Astrocyte (in vitro differentiated cells and primary cell): Measurements from ENCODE around the gene JPH3. TPM values are rescaled to one million over a fixed set of nuclear protein-coding genes. Genes with fewer than 3 reads are reported as not detected.

Source experiments
- DNase-seq: peaks from one replicate; pipeline ENCODE4 v3.0.0-alpha.2; 2010; ENCODE audit warnings: low read depth
- FAIRE-seq: peaks from 2 replicates; lab custom pipeline; 2011; peaks lifted over from hg19 to GRCh38; lab: Jason Lieb, UNC
- H2AFZ ChIP-seq: 2 replicates; pipeline ENCODE4 v1.6.0; 2012; ENCODE audit warnings: low read depth, low read length, inconsistent platforms
- H3K27ac ChIP-seq: 2 replicates; pipeline ENCODE4 v1.5.1; 2011; ENCODE audit warnings: low read depth, low read length, inconsistent platforms
- H3K27me3 ChIP-seq: 2 replicates; pipeline ENCODE4 v1.6.0; 2011; ENCODE audit warnings: low read length, inconsistent platforms; ENCODE audit not compliant: insufficient read depth
- H3K36me3 ChIP-seq: 2 replicates; pipeline ENCODE4 v1.5.1; 2011; ENCODE audit warnings: low read length, inconsistent platforms; ENCODE audit not compliant: insufficient read depth
- H3K4me1 ChIP-seq: 2 replicates; pipeline ENCODE4 v1.5.1; 2011; ENCODE audit warnings: low read length, inconsistent platforms; ENCODE audit not compliant: insufficient read depth
- H3K4me2 ChIP-seq: 2 replicates; pipeline ENCODE4 v1.6.0; 2012; ENCODE audit warnings: low read length, inconsistent platforms
- H3K4me3 ChIP-seq: 2 replicates; pipeline ENCODE4 v1.5.1; 2011; ENCODE audit warnings: low read depth, mild to moderate bottlenecking, low read length, inconsistent platforms; ENCODE audit not compliant: insufficient read depth
- H3K79me2 ChIP-seq: 2 replicates; pipeline ENCODE4 v1.6.0; 2012; ENCODE audit warnings: mild to moderate bottlenecking, low read length, inconsistent platforms; ENCODE audit not compliant: insufficient read depth
- H3K9ac ChIP-seq: 2 replicates; pipeline ENCODE4 v1.6.0; 2012; ENCODE audit warnings: mild to moderate bottlenecking, low read length, inconsistent platforms
- H3K9me3 ChIP-seq: 2 replicates; pipeline ENCODE4 v1.5.1; 2012; ENCODE audit warnings: low read depth, mild to moderate bottlenecking, low read length, inconsistent platforms; ENCODE audit not compliant: insufficient read depth
- H4K20me1 ChIP-seq: 2 replicates; pipeline ENCODE4 v1.6.0; 2012; ENCODE audit warnings: low read length, inconsistent platforms; ENCODE audit not compliant: insufficient read depth
- H3K27ac Mint-ChIP-seq: one replicate; pipeline ENCODE4 v1.8.0; 2021; ENCODE audit warnings: mild to moderate bottlenecking, mixed read lengths; ENCODE audit not compliant: unreplicated experiment
- H3K27me3 Mint-ChIP-seq: one replicate; pipeline ENCODE4 v1.8.0; 2021; ENCODE audit warnings: low read depth, mixed read lengths; ENCODE audit not compliant: unreplicated experiment
- H3K36me3 Mint-ChIP-seq: one replicate; pipeline ENCODE4 v1.8.0; 2021; ENCODE audit warnings: low read depth, mixed read lengths; ENCODE audit not compliant: unreplicated experiment
- H3K4me1 Mint-ChIP-seq: one replicate; pipeline ENCODE4 v1.8.0; 2021; ENCODE audit warnings: low read depth, mixed read lengths; ENCODE audit not compliant: unreplicated experiment
- H3K4me3 Mint-ChIP-seq: one replicate; pipeline ENCODE4 v1.8.0; 2021; ENCODE audit warnings: mild to moderate bottlenecking, moderate library complexity, mixed read lengths; ENCODE audit not compliant: unreplicated experiment
- H3K9me3 Mint-ChIP-seq: one replicate; pipeline ENCODE4 v1.8.0; 2021; ENCODE audit warnings: mild to moderate bottlenecking, mixed read lengths; ENCODE audit not compliant: unreplicated experiment
- CTCF ChIP-seq: IDR thresholded peaks from 2 replicates; pipeline ENCODE4 v1.5.1; 2011; ENCODE audit warnings: low read depth, mild to moderate bottlenecking, inconsistent platforms, low read length, moderate library complexity; ENCODE audit not compliant: insufficient read depth
- EZH2 ChIP-seq: IDR thresholded peaks from 2 replicates; pipeline ENCODE4 v1.6.1; 2012; ENCODE audit warnings: mild to moderate bottlenecking, low read length, inconsistent platforms; ENCODE audit not compliant: insufficient read depth
- total RNA-seq: library from RNA; stranded (reverse); gene quantifications from 2 replicates; pipeline ENCODE4 v1.2.1, GENCODE V29; 2021

Gene JPH3
- total RNA-seq, 1 donor from 2014 or later: 8.6 TPM

GRCh38 chr16:87721622-87722585 lies 119.6 kb downstream of the JPH3 start:
- Mint-ChIP-seq H3K36me3 (peaks cover 50% of the 10 kb centered on the region), H3K4me3 (peak overlapping the region; percentile 4), H3K4me1 (peaks cover 34% of the 10 kb centered on the region), H3K27ac (no peak overlapping the region), H3K9me3 (peaks cover 6% of the 10 kb centered on the region), H3K27me3 (no peaks in the 10 kb centered on the region)
- H3K9me3 ChIP-seq: no peaks in the 10 kb centered on the region
- H3K79me2 ChIP-seq: peaks cover 11% of the 10 kb centered on the region
- DNase-seq: no peak
- H3K4me2 ChIP-seq: no peak overlapping the region
- H3K27ac ChIP-seq: no peak overlapping the region
- H3K4me3 ChIP-seq: no peak overlapping the region
- peaks cover 41% of the 10 kb centered on the region for H4K20me1 ChIP-seq
- no peak overlapping the region for H3K9ac ChIP-seq
- peaks cover 15% of the 10 kb centered on the region for H3K4me1 ChIP-seq
- no peaks in the 10 kb centered on the region for H3K27me3 ChIP-seq
- no peaks in the 10 kb centered on the region for H3K36me3 ChIP-seq
- FAIRE-seq: no peak
- TF ChIP-seq CTCF (no peak), EZH2 (no peak)
- H2AFZ ChIP-seq: no peak overlapping the region

- TF ChIP-seq EZH2: no peak
- TF ChIP-seq CTCF: no peak
- H3K27ac ChIP-seq: no peak overlapping the region
- no peaks in the 10 kb centered on the region for H3K36me3 ChIP-seq
- Mint-ChIP-seq H3K27me3 (no peaks in the 10 kb centered on the region), H3K4me3 (peak overlapping the region; percentile 4), H3K4me1 (peaks cover 41% of the 10 kb centered on the region), H3K9me3 (peaks cover 6% of the 10 kb centered on the region), H3K27ac (no peak overlapping the region), H3K36me3 (peaks cover 49% of the 10 kb centered on the region)
- no peaks in the 10 kb centered on the region for H3K27me3 ChIP-seq
- H3K4me2 ChIP-seq: peak overlapping the region; percentile 66
- H2AFZ ChIP-seq: no peak overlapping the region
- no peaks in the 10 kb centered on the region for H3K9me3 ChIP-seq
- H3K79me2 ChIP-seq: peaks cover 11% of the 10 kb centered on the region
- peaks cover 19% of the 10 kb centered on the region for H3K4me1 ChIP-seq
- H4K20me1 ChIP-seq: peaks cover 45% of the 10 kb centered on the region
- FAIRE-seq (no peak), DNase-seq (no peak)
- peak overlapping the region; percentile 49 for H3K9ac ChIP-seq
- peak overlapping the region; percentile 6 for H3K4me3 ChIP-seq
These were observed 120.4 kb downstream of the JPH3 start for GRCh38 chr16:87722590-87723225.
